H9 (cell line): ENCODE measurements around the gene ARHGDIA. TPM values are rescaled to one million over a fixed set of nuclear protein-coding genes. Genes with fewer than 3 reads are reported as not detected.

Source experiments
- DNase-seq: peaks from one replicate; pipeline ENCODE4 v3.0.0-alpha.2; 2017
- H2AFZ ChIP-seq: one replicate; pipeline ENCODE4 v1.6.1; 2013; ENCODE audit warnings: mild to moderate bottlenecking, low read length, control low read depth, moderate library complexity
- H2AK5ac ChIP-seq: 2 replicates; pipeline ENCODE4 v1.6.1; 2013; ENCODE audit warnings: low read length, control low read depth, mixed read lengths; ENCODE audit not compliant: insufficient read length
- H2BK120ac ChIP-seq: one replicate; pipeline ENCODE4 v1.6.1; 2013; ENCODE audit warnings: low read depth, mild to moderate bottlenecking, low read length, control low read depth, inconsistent platforms; ENCODE audit not compliant: poor library complexity, severe bottlenecking
- H2BK12ac ChIP-seq: 2 replicates; pipeline ENCODE4 v1.6.1; 2013; ENCODE audit warnings: low read length, control low read depth, mixed read lengths, low read depth; ENCODE audit not compliant: insufficient read length
- H2BK15ac ChIP-seq: 2 replicates; pipeline ENCODE4 v1.6.1; 2013; ENCODE audit warnings: low read depth, low read length, control low read depth
- H2BK20ac ChIP-seq: one replicate; pipeline ENCODE4 v1.6.1; 2013; ENCODE audit warnings: low read depth, mild to moderate bottlenecking, low read length, control low read depth, inconsistent platforms; ENCODE audit not compliant: poor library complexity, severe bottlenecking
- H2BK5ac ChIP-seq: 2 replicates; pipeline ENCODE4 v1.6.1; 2013; ENCODE audit warnings: low read length, control low read depth, mixed read lengths; ENCODE audit not compliant: insufficient read length
- H3K14ac ChIP-seq: 2 replicates; pipeline ENCODE4 v1.6.1; 2013; ENCODE audit warnings: low read length, control low read depth; ENCODE audit not compliant: insufficient read depth
- H3K18ac ChIP-seq: 2 replicates; pipeline ENCODE4 v1.6.1; 2013; ENCODE audit warnings: low read depth, mild to moderate bottlenecking, mixed read lengths, low read length, control low read depth; ENCODE audit not compliant: insufficient read length
- H3K23ac ChIP-seq: 2 replicates; pipeline ENCODE4 v1.6.1; 2013; ENCODE audit warnings: low read length, control low read depth, mixed read lengths, low read depth; ENCODE audit not compliant: insufficient read length
- H3K23me2 ChIP-seq: 2 replicates; pipeline ENCODE4 v1.6.1; 2013; ENCODE audit warnings: low read depth, mild to moderate bottlenecking, mixed read lengths, low read length, control low read depth; ENCODE audit not compliant: insufficient read length, poor library complexity, severe bottlenecking
- H3K27ac ChIP-seq: 2 replicates; pipeline ENCODE4 v1.5.1; 2013; ENCODE audit warnings: low read length, control low read depth, mixed read lengths, low read depth; ENCODE audit not compliant: insufficient read length
- H3K27me3 ChIP-seq: 2 replicates; pipeline ENCODE4 v1.6.1; 2013; ENCODE audit warnings: low read length, control low read depth, inconsistent platforms; ENCODE audit not compliant: insufficient read depth
- H3K4ac ChIP-seq: 2 replicates; pipeline ENCODE4 v1.6.1; 2013; ENCODE audit warnings: low read depth, mild to moderate bottlenecking, control low read depth, inconsistent platforms, low read length, moderate library complexity
- H3K4me1 ChIP-seq: 2 replicates; pipeline ENCODE4 v1.6.1; 2013; ENCODE audit warnings: low read length, control low read depth, inconsistent platforms; ENCODE audit not compliant: insufficient read depth
- H3K4me2 ChIP-seq: 2 replicates; pipeline ENCODE4 v1.6.1; 2013; ENCODE audit warnings: low read length, control low read depth, mixed read lengths; ENCODE audit not compliant: insufficient read length, insufficient read depth
- H3K56ac ChIP-seq: 2 replicates; pipeline ENCODE4 v1.6.1; 2013; ENCODE audit warnings: low read depth, mild to moderate bottlenecking, mixed read lengths, low read length, control low read depth; ENCODE audit not compliant: insufficient read length
- H3K79me1 ChIP-seq: 2 replicates; pipeline ENCODE4 v1.6.1; 2013; ENCODE audit warnings: low read depth, mild to moderate bottlenecking, moderate library complexity, low read length, control low read depth, inconsistent platforms; ENCODE audit not compliant: insufficient read depth, poor library complexity, severe bottlenecking
- H3K79me2 ChIP-seq: 2 replicates; pipeline ENCODE4 v1.6.1; 2013; ENCODE audit warnings: low read length, control low read depth, inconsistent platforms; ENCODE audit not compliant: insufficient read depth
- H3K9ac ChIP-seq: 2 replicates; pipeline ENCODE4 v1.6.1; 2013; ENCODE audit warnings: low read length, control low read depth, mixed read lengths; ENCODE audit not compliant: insufficient read length; ENCODE audit errors: extremely low read depth
- H3K9me3 ChIP-seq: one replicate; pipeline ENCODE4 v1.6.1; 2013; ENCODE audit warnings: low read depth, low read length, inconsistent platforms; ENCODE audit not compliant: control insufficient read depth
- H3T11ph ChIP-seq: one replicate; pipeline ENCODE4 v1.6.1; 2013; ENCODE audit warnings: mild to moderate bottlenecking, low read length, control low read depth, inconsistent platforms
- H4K20me1 ChIP-seq: one replicate; pipeline ENCODE4 v1.6.1; 2013; ENCODE audit not compliant: control insufficient read depth, insufficient read length, insufficient read depth
- H4K5ac ChIP-seq: 2 replicates; pipeline ENCODE4 v1.6.1; 2013; ENCODE audit warnings: low read depth, mild to moderate bottlenecking, mixed read lengths, low read length, control low read depth; ENCODE audit not compliant: insufficient read length
- H4K8ac ChIP-seq: replicated peaks from 2 replicates; pipeline ENCODE4 v1.6.1; 2013; ENCODE audit warnings: low read length, control low read depth, mixed read lengths, low read depth; ENCODE audit not compliant: insufficient read length
- H4K91ac ChIP-seq: 2 replicates; pipeline ENCODE4 v1.6.1; 2013; ENCODE audit warnings: low read depth, mild to moderate bottlenecking, moderate library complexity, mixed read lengths, low read length, control low read depth; ENCODE audit not compliant: insufficient read length
- H3K27ac Mint-ChIP-seq, 3 experiments: 2 replicates in 2 of 3; 3 replicates in 1 of 3; pipeline ENCODE4 v1.8.0; 2020 to 2021; ENCODE audit warnings: mixed read lengths in 3 of 3, mild to moderate bottlenecking in 1 of 3, moderate library complexity in 1 of 3
- H3K27me3 Mint-ChIP-seq: 2 replicates; pipeline ENCODE4 v1.8.0; 2021; ENCODE audit warnings: low read depth, mild to moderate bottlenecking, moderate library complexity, mixed read lengths
- H3K36me3 Mint-ChIP-seq, 3 experiments: 2 replicates in 2 of 3; 3 replicates in 1 of 3; pipeline ENCODE4 v1.8.0; 2020 to 2021; ENCODE audit warnings: low read depth in 3 of 3, mixed read lengths in 3 of 3; ENCODE audit not compliant: insufficient read depth in 1 of 3
- H3K4me1 Mint-ChIP-seq, 2 experiments: 2 replicates each; pipeline ENCODE4 v1.8.0; 2020; ENCODE audit warnings: mixed read lengths in 2 of 2
- H3K4me3 Mint-ChIP-seq, 2 experiments: 2 replicates in 1 of 2; 3 replicates in 1 of 2; pipeline ENCODE4 v1.8.0; 2020 to 2021; ENCODE audit warnings: mild to moderate bottlenecking in 2 of 2, mixed read lengths in 2 of 2, moderate library complexity in 1 of 2
- H3K9me3 Mint-ChIP-seq, 2 experiments: 2 replicates in 1 of 2; 3 replicates in 1 of 2; pipeline ENCODE4 v1.8.0; 2020; ENCODE audit warnings: mild to moderate bottlenecking in 2 of 2, mixed read lengths in 2 of 2, moderate library complexity in 1 of 2
- CTCF ChIP-seq: fragments of 200-600 bp; sonication (generic); conservative IDR thresholded peaks from 3 replicates; pipeline ENCODE4 v1.8.0; 2021; ENCODE audit warnings: antibody characterized with exemption, mild to moderate bottlenecking
- WGBS: extraction: QIAGEN DNeasy Blood & Tissue Kit; methylation state at CpG from one replicate; pipeline ENCODE4 v1.1.7; 2013; ENCODE audit warnings: missing lambda C conversion rate, low lambda C conversion rate, mixed read lengths; ENCODE audit not compliant: insufficient read length; ENCODE audit errors: extremely low coverage; 5-methylcytosine and 5-hydroxymethylcytosine counted together
- total RNA-seq: library from RNA; stranded (reverse); gene quantifications from 2 replicates; pipeline ENCODE4 v1.2.1, GENCODE V29; 2021

ARHGDIA gene
- total RNA-seq, 1 experiment from 2014 or later = 247 TPM

- Histone ChIP-seq H2AFZ (no peak overlapping the region), H2BK5ac (no peak overlapping the region), H3K4ac (no peak overlapping the region), H4K8ac (no peak overlapping the region), H3K18ac (no peak overlapping the region), H4K5ac (no peak overlapping the region), H2BK15ac (no peak overlapping the region), H3K79me2 (no peaks in the 10 kb centered on the region), H3K23me2 (no peaks in the 10 kb centered on the region), H3K9ac (no peak overlapping the region), H2BK120ac (no peak overlapping the region), H3K79me1 (no peaks in the 10 kb centered on the region), H3T11ph (no peak overlapping the region), H2BK12ac (no peak overlapping the region), H3K56ac (no peak overlapping the region), H3K23ac (no peak overlapping the region), H3K4me2 (no peak overlapping the region), H3K4me1 (no peaks in the 10 kb centered on the region), H2BK20ac (no peak overlapping the region), H4K91ac (no peak overlapping the region), H3K27me3 (no peaks in the 10 kb centered on the region), H2AK5ac (no peak overlapping the region), H3K9me3 (no peaks in the 10 kb centered on the region), H4K20me1 (no peaks in the 10 kb centered on the region), H3K14ac (no peak overlapping the region), H3K27ac (no peak overlapping the region)
- Mint-ChIP-seq H3K9me3 (no peaks in the 10 kb centered on the region), H3K36me3 (peaks cover 19 to 52% (median 42%) of the 10 kb centered on the region in 3 experiments; a peak in 6 of 7 replicates), H3K4me1 (peaks cover 4 to 5% of the 10 kb centered on the region in 2 experiments; a peak in 3 of 4 replicates), H3K27me3 (no peaks in the 10 kb centered on the region), H3K4me3 (no peak overlapping the region), H3K27ac (peak overlapping the region in 1 of 3 experiments; percentile 28; a peak in 2 of 7 replicates)
- no peak for TF ChIP-seq CTCF
- DNase-seq = no peak
- no CpG with 5 or more reads among the region's 30 CpGs for WGBS
These were observed 27.3 kb downstream of the ARHGDIA start for GRCh38 chr17:81843713-81844326.
